ENCODE results near the gene CHMP4A. TPM values are rescaled to one million over a fixed set of nuclear protein-coding genes. Genes with fewer than 3 reads are reported as not detected.

The CHMP4A gene
- total and polyA plus RNA-seq, 9 of the 15 experiments (the other 6 are each of a cell fraction or from before 2014, with no cell fraction given), result 28.8 to 104 (median 52.7) TPM

DNA sequence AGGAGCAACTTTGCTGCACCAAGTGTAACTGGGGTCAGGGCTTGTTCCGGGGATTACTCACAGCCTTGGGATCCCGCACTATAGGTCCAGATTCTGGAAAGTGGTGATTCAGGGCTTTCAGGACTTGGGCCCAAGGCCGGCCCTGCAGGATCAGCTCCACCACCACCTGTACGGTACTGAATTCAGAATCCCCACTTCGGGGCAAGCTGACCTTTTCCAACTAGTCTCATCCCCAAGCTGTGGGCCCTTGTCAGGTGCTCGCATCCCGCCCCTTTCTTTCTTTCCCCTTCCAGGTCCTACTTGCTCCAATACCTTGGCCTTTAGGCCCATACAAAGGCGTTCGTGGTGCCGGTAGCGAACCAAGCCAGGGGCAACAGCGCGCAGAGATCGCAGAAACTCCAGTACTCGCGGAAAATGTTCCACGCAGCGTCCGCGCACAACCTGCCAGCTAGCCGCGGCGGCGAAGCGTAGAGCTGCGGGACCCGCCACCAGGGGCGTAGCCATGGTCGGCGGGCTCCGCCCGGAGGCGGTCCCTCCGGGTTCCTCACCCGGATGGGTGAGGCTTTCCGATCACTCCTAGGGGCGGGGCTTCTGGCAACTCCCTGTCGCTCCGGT, 28.6 kb upstream of the CHMP4A start (continued):
- TF ChIP-seq, protein P1, sequence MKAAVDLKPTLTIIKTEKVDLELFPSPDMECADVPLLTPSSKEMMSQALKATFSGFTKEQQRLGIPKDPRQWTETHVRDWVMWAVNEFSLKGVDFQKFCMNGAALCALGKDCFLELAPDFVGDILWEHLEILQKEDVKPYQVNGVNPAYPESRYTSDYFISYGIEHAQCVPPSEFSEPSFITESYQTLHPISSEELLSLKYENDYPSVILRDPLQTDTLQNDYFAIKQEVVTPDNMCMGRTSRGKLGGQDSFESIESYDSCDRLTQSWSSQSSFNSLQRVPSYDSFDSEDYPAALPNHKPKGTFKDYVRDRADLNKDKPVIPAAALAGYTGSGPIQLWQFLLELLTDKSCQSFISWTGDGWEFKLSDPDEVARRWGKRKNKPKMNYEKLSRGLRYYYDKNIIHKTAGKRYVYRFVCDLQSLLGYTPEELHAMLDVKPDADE (conservative IDR thresholded peaks at IDR 0.05; ENCODE audit: control insufficient read depth, low read depth, low read length), result 0 out of 2 replicates have a peak, but pooled peaks have one; percentile 47
- TF ChIP-seq RBBP5 (IDR thresholded peaks at IDR 0.05; ENCODE audit: borderline replicate concordance, insufficient read depth, low read length, poor library complexity, severe bottlenecking), result peak; percentile 66
- TF ChIP-seq, protein P2, sequence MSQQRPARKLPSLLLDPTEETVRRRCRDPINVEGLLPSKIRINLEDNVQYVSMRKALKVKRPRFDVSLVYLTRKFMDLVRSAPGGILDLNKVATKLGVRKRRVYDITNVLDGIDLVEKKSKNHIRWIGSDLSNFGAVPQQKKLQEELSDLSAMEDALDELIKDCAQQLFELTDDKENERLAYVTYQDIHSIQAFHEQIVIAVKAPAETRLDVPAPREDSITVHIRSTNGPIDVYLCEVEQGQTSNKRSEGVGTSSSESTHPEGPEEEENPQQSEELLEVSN (IDR thresholded peaks at IDR 0.05; ENCODE audit: borderline replicate concordance in 1 of 2, extremely low read depth in 1 of 2, insufficient read depth in 1 of 2, insufficient read length in 1 of 2, low read depth in 1 of 2, low read length in 1 of 2, poor library complexity in 1 of 2, severe bottlenecking in 1 of 2), result no peak
- TF ChIP-seq NBN (IDR thresholded peaks at IDR 0.05; ENCODE audit: low read depth), result no peak
- TF ChIP-seq THAP7 (CRISPR knock-in tag; IDR thresholded peaks at IDR 0.05), result no peak
- TF ChIP-seq ZNF408 (CRISPR knock-in tag; IDR thresholded peaks at IDR 0.05; ENCODE audit: low read depth), result no peak
- TF ChIP-seq, protein P3, sequence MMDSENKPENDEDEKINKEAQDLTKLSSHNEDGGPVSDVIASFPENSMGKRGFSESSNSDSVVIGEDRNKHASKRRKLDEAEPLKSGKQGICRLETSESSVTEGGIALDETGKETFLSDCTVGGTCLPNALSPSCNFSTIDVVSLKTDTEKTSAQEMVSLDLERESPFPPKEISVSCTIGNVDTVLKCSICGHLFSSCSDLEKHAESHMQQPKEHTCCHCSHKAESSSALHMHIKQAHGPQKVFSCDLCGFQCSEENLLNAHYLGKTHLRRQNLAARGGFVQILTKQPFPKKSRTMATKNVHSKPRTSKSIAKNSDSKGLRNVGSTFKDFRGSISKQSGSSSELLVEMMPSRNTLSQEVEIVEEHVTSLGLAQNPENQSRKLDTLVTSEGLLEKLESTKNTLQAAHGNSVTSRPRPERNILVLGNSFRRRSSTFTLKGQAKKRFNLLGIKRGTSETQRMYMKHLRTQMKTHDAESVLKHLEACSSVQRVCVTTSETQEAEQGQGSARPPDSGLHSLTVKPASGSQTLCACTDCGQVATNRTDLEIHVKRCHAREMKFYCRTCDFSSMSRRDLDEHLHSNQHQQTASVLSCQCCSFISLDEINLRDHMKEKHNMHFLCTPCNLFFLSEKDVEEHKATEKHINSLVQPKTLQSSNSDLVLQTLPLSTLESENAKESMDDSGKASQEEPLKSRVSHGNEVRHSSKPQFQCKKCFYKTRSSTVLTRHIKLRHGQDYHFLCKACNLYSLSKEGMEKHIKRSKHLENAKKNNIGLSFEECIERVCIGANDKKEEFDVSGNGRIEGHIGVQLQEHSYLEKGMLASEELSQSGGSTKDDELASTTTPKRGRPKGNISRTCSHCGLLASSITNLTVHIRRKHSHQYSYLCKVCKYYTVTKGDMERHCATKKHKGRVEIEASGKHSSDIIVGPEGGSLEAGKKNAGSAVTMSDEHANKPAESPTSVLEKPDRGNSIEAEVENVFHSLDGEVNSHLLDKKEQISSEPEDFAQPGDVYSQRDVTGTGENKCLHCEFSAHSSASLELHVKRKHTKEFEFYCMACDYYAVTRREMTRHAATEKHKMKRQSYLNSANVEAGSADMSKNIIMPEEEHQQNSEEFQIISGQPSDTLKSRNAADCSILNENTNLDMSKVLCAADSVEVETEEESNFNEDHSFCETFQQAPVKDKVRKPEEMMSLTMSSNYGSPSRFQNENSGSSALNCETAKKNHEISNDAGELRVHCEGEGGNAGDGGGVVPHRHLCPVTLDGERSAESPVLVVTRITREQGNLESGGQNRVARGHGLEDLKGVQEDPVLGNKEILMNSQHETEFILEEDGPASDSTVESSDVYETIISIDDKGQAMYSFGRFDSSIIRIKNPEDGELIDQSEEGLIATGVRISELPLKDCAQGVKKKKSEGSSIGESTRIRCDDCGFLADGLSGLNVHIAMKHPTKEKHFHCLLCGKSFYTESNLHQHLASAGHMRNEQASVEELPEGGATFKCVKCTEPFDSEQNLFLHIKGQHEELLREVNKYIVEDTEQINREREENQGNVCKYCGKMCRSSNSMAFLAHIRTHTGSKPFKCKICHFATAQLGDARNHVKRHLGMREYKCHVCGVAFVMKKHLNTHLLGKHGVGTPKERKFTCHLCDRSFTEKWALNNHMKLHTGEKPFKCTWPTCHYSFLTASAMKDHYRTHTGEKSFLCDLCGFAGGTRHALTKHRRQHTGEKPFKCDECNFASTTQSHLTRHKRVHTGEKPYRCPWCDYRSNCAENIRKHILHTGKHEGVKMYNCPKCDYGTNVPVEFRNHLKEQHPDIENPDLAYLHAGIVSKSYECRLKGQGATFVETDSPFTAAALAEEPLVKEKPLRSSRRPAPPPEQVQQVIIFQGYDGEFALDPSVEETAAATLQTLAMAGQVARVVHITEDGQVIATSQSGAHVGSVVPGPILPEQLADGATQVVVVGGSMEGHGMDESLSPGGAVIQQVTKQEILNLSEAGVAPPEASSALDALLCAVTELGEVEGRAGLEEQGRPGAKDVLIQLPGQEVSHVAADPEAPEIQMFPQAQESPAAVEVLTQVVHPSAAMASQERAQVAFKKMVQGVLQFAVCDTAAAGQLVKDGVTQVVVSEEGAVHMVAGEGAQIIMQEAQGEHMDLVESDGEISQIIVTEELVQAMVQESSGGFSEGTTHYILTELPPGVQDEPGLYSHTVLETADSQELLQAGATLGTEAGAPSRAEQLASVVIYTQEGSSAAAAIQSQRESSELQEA (IDR thresholded peaks at IDR 0.05; ENCODE audit: low read depth), result no peak
- no peak; a peak in 1 of 4 replicates for TF ChIP-seq NRF1 (conservative IDR thresholded peaks at IDR 0.05 in 1 of 2, IDR thresholded peaks at IDR 0.05 in 1 of 2)
- no peak for TF ChIP-seq RHOXF2B (CRISPR knock-in tag; conservative IDR thresholded peaks at IDR 0.05)
- TF ChIP-seq STAT5B (CRISPR knock-in tag; IDR thresholded peaks at IDR 0.05), result no peak
- TF ChIP-seq, protein P4, sequence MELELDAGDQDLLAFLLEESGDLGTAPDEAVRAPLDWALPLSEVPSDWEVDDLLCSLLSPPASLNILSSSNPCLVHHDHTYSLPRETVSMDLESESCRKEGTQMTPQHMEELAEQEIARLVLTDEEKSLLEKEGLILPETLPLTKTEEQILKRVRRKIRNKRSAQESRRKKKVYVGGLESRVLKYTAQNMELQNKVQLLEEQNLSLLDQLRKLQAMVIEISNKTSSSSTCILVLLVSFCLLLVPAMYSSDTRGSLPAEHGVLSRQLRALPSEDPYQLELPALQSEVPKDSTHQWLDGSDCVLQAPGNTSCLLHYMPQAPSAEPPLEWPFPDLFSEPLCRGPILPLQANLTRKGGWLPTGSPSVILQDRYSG (tag; conservative IDR thresholded peaks at IDR 0.05; ENCODE audit: low read depth), result no peak
- TF ChIP-seq SIN3A (IDR thresholded peaks at IDR 0.05; ENCODE audit: borderline replicate concordance in 2 of 2, control insufficient read depth in 1 of 2, low read depth in 2 of 2, low read length in 2 of 2), result peak in 1 of 2 experiments; percentile 31; a peak in 1 of 4 replicates
- TF ChIP-seq KDM1A (IDR thresholded peaks at IDR 0.05), result no peak
- no peak for TF ChIP-seq XRCC5 (IDR thresholded peaks at IDR 0.05; ENCODE audit: low read depth, low read length)

All from K562 (cell line).